Measurements from ENCODE around the gene FDXACB1.

DNA sequence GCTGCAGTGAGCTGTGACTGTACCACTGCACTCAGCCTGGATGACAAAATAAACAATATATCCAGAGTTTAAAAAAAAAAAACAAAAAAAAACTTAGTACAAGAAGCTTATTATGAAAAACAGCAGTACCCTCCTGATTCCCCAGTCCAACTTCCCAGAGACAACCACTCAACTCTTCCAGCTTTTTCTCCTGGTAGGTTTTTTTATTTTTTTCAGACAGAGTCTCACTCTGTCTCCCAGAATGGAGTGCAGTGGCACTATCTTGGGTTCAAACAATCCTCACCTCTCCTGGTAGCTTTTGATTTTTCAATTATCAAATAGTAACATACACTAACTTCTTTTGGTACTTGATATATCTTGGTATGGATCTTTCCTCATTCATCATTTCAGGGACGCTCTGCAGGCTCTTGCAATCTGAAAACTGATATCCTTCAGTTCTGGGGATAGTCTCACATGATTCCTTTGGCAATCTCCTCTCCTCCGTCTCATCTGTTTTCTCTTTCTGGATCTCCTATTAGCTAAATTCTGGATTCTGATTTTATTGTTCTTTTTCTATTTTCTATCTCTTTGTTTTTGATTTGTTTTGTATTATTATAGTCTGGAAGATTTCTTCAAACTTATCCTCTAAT lies 52.5 kb downstream of the FDXACB1 start:
- no peak for TF ChIP-seq GATA2 (IDR thresholded peaks at IDR 0.05; ENCODE audit: low read depth, low read length)
- no peak for TF ChIP-seq GATA3 (IDR thresholded peaks at IDR 0.05; ENCODE audit: low read depth, low read length)
